ENCODE data around the gene FBN3. TPM values are rescaled to one million over a fixed set of nuclear protein-coding genes. Genes with fewer than 3 reads are reported as not detected.

FBN3 gene
- total RNA-seq, 1 donor = not detected

DNA sequence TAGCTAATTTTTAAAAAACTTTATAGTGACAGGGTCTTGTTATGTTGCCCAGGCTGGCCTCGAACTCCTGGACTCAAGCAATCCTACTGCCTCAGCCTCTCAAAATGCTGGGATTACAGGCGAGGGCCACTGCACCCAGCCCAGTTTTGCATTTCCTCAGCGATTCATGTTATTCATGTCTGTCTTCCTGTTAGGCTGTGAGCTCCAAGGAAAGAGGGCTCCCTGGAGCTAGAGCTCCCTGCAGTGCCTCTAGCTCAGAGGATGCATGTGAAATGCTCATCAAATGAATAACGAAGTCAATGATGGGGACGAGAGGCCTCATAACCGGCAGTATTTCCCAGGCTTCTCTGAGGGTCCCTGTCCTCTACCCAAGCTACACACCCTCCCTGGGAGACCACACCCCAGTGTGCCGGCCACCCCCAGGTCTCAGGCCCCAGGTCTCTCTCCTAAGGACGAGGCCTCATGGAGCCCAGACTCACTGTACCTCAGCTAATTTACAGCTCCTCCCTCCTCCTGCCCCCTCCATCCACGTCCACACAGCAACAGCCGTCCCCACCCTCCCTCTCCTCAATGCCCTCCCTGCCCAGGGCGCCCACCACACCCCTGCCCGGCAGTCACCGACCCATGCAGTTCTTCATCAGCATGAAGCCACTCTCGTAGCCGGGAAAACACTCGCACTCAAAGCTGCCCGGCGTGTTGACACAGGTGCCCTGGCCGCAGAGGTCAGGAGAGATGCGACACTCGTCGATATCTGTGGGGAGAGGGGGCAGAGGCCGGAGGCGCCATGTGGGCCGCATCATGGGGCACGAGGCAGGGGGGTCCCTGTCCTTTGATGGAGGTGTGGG lies 28.5 kb downstream of the FBN3 start:
- DNase-seq (ENCODE audit: low read depth) = no peak
- no peak overlapping the region for H3K4me3 ChIP-seq (ENCODE audit: low read depth, low read length)
- no peak for TF ChIP-seq CTCF (IDR thresholded peaks at IDR 0.05; ENCODE audit: insufficient read depth, low read length)

DNA sequence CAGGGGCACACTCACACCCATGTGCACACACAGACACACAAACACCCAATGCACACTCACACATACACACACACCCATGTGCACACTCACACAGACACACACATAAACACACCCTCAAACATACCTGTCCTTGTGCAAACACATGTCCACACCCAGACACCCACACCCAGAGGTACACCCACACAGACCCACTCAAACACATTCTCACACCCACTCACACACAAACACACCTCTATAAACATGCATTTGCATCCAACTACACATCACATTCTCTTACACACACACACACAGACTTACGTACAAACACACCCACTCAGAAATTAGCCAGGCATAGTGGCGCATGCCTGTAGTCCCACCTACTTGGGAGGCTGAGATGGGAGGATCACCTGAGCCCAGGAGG lies 31.4 kb downstream of the FBN3 start:
- TF ChIP-seq CTCF (IDR thresholded peaks at IDR 0.05; ENCODE audit: insufficient read depth, low read length) = no peak
- no peak overlapping the region for H3K4me3 ChIP-seq (ENCODE audit: low read depth, low read length)
- DNase-seq (ENCODE audit: low read depth) = no peak

GRCh38 chr19:8116437-8117293 lies 32.7 kb downstream of the FBN3 start:
- DNase-seq (ENCODE audit: low read depth) = no peak
- no peak for TF ChIP-seq CTCF (IDR thresholded peaks at IDR 0.05; ENCODE audit: insufficient read depth, low read length)
- H3K4me3 ChIP-seq (ENCODE audit: low read depth, low read length) = no peak overlapping the region

- no peak overlapping the region for H3K4me3 ChIP-seq (ENCODE audit: low read depth, low read length)
- no peak for DNase-seq (ENCODE audit: low read depth)
- no peak for TF ChIP-seq CTCF (IDR thresholded peaks at IDR 0.05; ENCODE audit: insufficient read depth, low read length)
Measured at GRCh38 chr19:8115805-8116396, 33.5 kb downstream of the FBN3 start.

GRCh38 chr19:8113017-8113416 lies 36.4 kb downstream of the FBN3 start:
- TF ChIP-seq CTCF (IDR thresholded peaks at IDR 0.05; ENCODE audit: insufficient read depth, low read length) = no peak
- no peak for DNase-seq (ENCODE audit: low read depth)
- no peak overlapping the region for H3K4me3 ChIP-seq (ENCODE audit: low read depth, low read length)

DNA sequence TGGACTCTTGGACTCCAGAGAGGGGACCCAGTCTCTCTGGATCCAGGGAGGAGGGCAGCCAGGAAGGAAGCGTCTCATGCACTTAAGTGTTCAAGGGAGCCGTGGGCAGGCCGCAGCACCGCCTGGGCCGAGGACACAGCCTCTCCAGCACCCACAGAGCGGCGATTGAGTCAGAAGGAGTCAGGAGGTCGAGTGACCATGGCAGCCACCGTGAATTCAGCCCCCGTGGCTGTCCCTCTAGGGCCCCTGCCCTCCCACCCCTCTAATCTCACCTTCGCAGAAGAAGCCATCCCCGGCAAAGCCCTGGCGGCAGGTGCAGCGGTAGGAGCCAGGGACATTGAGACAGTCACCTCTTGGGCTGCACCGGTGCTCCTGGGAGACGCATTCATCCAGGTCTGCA lies 38.0 kb downstream of the FBN3 start:
- no peak for TF ChIP-seq CTCF (IDR thresholded peaks at IDR 0.05; ENCODE audit: insufficient read depth, low read length)
- no peak for DNase-seq (ENCODE audit: low read depth)

More for the DNA sequence above, 38.0 kb downstream of the FBN3 start:
- H3K4me3 ChIP-seq (ENCODE audit: low read depth, low read length) = no peak overlapping the region
